Neural cell (in vitro differentiated cells): ENCODE measurements around the gene ABO.

Source experiments
- EP300 ChIP-seq: fragments of 450-650 bp; conservative IDR thresholded peaks from 2 replicates; pipeline ENCODE4 v1.6.1; 2014; ENCODE audit warnings: antibody characterized with exemption, mild to moderate bottlenecking, moderate library complexity; ENCODE audit not compliant: poor library complexity, severe bottlenecking
- EZH2 ChIP-seq: fragments of 200-600, 300-800 bp; shearing (Covaris generic), sonication (generic); IDR thresholded peaks from 2 replicates; pipeline ENCODE4 v1.6.1; 2014; ENCODE audit warnings: antibody characterized with exemption, low read length, borderline replicate concordance, mild to moderate bottlenecking; ENCODE audit not compliant: insufficient read depth, poor library complexity, severe bottlenecking
- RAD21 ChIP-seq: fragments of 450-650 bp; conservative IDR thresholded peaks from 2 replicates; pipeline ENCODE4 v1.6.1; 2014; ENCODE audit warnings: antibody characterized with exemption, mild to moderate bottlenecking, moderate library complexity
- TF ChIP-seq, protein P1 (sequence below): fragments of 450-650 bp; IDR thresholded peaks from 2 replicates; pipeline ENCODE4 v1.5.1; 2014; ENCODE audit warnings: antibody characterized with exemption, mild to moderate bottlenecking, moderate library complexity; ENCODE audit not compliant: poor library complexity, severe bottlenecking
- TF ChIP-seq, protein P2 (sequence below): IDR thresholded peaks from 2 replicates; pipeline ENCODE4 v1.6.1; 2012; ENCODE audit warnings: borderline replicate concordance

DNA sequence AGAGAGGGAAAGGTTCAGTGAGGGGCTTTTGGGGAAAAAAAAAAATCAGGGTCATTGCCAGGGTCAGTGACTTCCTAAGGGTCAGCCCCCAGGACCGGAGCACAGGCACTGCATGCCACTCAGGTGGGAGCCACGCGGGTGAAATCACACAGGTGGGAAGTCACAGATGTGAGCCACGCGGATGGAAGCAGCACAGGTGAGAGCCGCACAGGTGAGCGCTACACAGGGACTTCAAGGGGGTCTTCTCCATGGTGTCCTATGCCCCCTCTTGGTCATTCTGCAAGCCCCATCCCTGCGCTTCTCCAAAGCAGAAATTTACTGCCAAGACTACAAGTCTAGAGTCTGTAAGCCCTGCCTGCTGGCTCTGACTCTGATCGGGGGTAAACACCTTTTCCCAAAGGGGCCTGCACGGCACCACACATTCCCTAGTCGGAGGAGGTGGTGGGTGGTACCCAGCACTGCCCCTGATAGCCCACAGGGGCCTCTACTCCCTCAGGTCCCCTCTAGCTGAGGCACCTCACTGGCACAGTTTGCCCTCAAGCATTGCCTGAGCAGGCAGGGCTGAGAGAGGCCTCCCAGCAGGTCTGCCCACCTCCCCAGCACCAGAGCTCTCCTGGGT lies 47.6 kb downstream of the ABO start:
- TF ChIP-seq, protein P1, sequence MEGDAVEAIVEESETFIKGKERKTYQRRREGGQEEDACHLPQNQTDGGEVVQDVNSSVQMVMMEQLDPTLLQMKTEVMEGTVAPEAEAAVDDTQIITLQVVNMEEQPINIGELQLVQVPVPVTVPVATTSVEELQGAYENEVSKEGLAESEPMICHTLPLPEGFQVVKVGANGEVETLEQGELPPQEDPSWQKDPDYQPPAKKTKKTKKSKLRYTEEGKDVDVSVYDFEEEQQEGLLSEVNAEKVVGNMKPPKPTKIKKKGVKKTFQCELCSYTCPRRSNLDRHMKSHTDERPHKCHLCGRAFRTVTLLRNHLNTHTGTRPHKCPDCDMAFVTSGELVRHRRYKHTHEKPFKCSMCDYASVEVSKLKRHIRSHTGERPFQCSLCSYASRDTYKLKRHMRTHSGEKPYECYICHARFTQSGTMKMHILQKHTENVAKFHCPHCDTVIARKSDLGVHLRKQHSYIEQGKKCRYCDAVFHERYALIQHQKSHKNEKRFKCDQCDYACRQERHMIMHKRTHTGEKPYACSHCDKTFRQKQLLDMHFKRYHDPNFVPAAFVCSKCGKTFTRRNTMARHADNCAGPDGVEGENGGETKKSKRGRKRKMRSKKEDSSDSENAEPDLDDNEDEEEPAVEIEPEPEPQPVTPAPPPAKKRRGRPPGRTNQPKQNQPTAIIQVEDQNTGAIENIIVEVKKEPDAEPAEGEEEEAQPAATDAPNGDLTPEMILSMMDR = no peak
- TF ChIP-seq EZH2 = no peak
- no peak for TF ChIP-seq EP300
- TF ChIP-seq, protein P2, sequence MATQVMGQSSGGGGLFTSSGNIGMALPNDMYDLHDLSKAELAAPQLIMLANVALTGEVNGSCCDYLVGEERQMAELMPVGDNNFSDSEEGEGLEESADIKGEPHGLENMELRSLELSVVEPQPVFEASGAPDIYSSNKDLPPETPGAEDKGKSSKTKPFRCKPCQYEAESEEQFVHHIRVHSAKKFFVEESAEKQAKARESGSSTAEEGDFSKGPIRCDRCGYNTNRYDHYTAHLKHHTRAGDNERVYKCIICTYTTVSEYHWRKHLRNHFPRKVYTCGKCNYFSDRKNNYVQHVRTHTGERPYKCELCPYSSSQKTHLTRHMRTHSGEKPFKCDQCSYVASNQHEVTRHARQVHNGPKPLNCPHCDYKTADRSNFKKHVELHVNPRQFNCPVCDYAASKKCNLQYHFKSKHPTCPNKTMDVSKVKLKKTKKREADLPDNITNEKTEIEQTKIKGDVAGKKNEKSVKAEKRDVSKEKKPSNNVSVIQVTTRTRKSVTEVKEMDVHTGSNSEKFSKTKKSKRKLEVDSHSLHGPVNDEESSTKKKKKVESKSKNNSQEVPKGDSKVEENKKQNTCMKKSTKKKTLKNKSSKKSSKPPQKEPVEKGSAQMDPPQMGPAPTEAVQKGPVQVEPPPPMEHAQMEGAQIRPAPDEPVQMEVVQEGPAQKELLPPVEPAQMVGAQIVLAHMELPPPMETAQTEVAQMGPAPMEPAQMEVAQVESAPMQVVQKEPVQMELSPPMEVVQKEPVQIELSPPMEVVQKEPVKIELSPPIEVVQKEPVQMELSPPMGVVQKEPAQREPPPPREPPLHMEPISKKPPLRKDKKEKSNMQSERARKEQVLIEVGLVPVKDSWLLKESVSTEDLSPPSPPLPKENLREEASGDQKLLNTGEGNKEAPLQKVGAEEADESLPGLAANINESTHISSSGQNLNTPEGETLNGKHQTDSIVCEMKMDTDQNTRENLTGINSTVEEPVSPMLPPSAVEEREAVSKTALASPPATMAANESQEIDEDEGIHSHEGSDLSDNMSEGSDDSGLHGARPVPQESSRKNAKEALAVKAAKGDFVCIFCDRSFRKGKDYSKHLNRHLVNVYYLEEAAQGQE = no peak
- TF ChIP-seq RAD21 = no peak
